Prostate gland (tissue), 2 donors: ENCODE measurements around the gene MKNK2. TPM values are rescaled to one million over a fixed set of nuclear protein-coding genes. Genes with fewer than 3 reads are reported as not detected.

Experiments used
- DNase-seq: peaks from one replicate; pipeline ENCODE4 v3.0.0-alpha.2; 2019; ENCODE audit warnings: low spot score
- H3K27ac ChIP-seq, 2 donors: fragments of 200-600 bp; sonication (generic); 2 replicates each; pipeline ENCODE4 v1.5.1; 2017 to 2019
- H3K27me3 ChIP-seq: fragments of 200-600 bp; sonication (generic); replicated peaks from 2 replicates; pipeline ENCODE4 v1.5.1; 2019; ENCODE audit not compliant: insufficient read depth
- H3K36me3 ChIP-seq, 2 donors: fragments of 200-600 bp; sonication (generic); 1 replicate in 1 of 2; 2 replicates in 1 of 2; pipeline versions ENCODE4 v1.5.1 to v1.8.1; 2017 to 2019
- H3K4me1 ChIP-seq: fragments of 200-600 bp; sonication (generic); replicated peaks from 2 replicates; pipeline ENCODE4 v1.5.1; 2019
- H3K4me3 ChIP-seq, 2 donors: fragments of 200-600 bp; sonication (generic); 2 replicates each; pipeline ENCODE4 v1.5.1; 2017 to 2019
- H3K9me3 ChIP-seq: fragments of 200-600 bp; sonication (generic); 2 replicates; pipeline ENCODE4 v1.5.1; 2017
- POLR2A ChIP-seq: fragments of 450-650 bp; IDR thresholded peaks from one replicate; pipeline ENCODE4 v1.6.1; 2016; ENCODE audit warnings: antibody characterized with exemption, mild to moderate bottlenecking
- POLR2AphosphoS5 ChIP-seq: sonication (generic); formaldehyde crosslinking; IDR thresholded peaks from one replicate; pipeline ENCODE4 v1.6.1; 2017; ENCODE audit warnings: antibody characterized with exemption
- WGBS: methylation state at CpG from one replicate; pipeline ENCODE4 v1.1.5; 2018; 5-methylcytosine and 5-hydroxymethylcytosine counted together
- intact Hi-C: fragments of 100-400 bp; cut with DNase I; formaldehyde crosslinking; loops from one replicate; pipeline ENCODE4 v1.14.2; 2022
- total RNA-seq, 2 donors: library from RNA; depleted of rRNA; stranded (reverse); fragments of >200 nt; gene quantifications; one replicate each; pipeline ENCODE4 v1.1.0, GENCODE V29; 2016
- TF ChIP-seq, protein P1 (sequence below), 4 experiments: fragments of 200-600 bp in 2 of 4; fragments of 450-650 bp in 2 of 4; sonication (generic) in 2 of 4; IDR thresholded peaks; 1 replicate in 3 of 4; 2 replicates in 1 of 4; pipeline ENCODE4 v1.5.1; 2016 to 2019; ENCODE audit warnings: antibody characterized with exemption in 4 of 4, mild to moderate bottlenecking in 2 of 4, moderate library complexity in 2 of 4

The MKNK2 gene
- total RNA-seq, 2 donors from 2014 or later, result 141 to 189 TPM

DNA sequence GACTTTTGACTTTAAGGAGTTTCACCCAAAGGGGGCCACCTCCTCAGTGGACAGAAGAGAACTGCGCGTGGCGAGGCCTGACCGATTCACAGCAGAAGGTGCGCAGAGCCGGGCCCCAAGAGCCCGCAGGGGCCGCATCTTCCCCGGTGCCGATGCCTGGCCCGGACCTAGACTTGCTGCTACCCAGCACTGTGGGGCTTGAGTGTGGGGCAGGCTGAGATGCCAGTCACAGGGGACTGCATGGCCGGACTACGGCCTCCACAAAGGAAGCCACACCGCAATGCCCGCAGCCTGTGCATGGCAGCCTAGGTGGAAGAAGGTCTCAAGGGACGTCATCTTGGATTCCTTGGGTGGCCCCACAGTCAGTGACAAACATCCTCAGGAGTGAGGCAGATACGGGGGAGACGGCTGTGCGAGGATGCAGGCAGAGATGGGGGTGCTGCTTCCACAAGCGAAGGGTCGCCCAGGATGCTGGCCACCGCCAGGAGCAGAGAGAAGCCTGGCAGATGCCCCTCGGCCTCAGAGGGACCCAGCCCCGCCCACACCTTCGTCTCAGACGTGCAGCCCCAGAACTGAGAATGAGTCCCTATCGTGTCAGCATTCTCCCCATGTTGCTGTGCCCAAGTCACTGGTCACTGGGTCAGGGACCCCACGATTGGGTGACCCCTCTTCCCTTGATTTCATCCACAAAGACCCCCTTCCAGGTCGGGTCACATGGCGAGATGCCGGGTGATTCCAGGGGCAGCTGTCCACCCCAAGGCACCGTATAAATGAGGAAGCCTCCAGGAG is 28.2 kb upstream of the MKNK2 start:
- Histone ChIP-seq H3K36me3 (peaks cover 0 to 30% of the 10 kb centered on the region in 2 donors), H3K9me3 (no peaks in the 10 kb centered on the region), H3K4me1 (peaks cover 4% of the 10 kb centered on the region), H3K4me3 (no peak overlapping the region), H3K27me3 (no peaks in the 10 kb centered on the region), H3K27ac (no peak overlapping the region)
- no peak for DNase-seq
- intact Hi-C loops, result no loop called here
- 92% methylated on average over 32 of the region's 32 CpGs for WGBS
- TF ChIP-seq POLR2A (no peak), POLR2AphosphoS5 (no peak)
- TF ChIP-seq, protein P1, sequence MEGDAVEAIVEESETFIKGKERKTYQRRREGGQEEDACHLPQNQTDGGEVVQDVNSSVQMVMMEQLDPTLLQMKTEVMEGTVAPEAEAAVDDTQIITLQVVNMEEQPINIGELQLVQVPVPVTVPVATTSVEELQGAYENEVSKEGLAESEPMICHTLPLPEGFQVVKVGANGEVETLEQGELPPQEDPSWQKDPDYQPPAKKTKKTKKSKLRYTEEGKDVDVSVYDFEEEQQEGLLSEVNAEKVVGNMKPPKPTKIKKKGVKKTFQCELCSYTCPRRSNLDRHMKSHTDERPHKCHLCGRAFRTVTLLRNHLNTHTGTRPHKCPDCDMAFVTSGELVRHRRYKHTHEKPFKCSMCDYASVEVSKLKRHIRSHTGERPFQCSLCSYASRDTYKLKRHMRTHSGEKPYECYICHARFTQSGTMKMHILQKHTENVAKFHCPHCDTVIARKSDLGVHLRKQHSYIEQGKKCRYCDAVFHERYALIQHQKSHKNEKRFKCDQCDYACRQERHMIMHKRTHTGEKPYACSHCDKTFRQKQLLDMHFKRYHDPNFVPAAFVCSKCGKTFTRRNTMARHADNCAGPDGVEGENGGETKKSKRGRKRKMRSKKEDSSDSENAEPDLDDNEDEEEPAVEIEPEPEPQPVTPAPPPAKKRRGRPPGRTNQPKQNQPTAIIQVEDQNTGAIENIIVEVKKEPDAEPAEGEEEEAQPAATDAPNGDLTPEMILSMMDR (IDR thresholded peaks at IDR 0.05), result no peak

DNA sequence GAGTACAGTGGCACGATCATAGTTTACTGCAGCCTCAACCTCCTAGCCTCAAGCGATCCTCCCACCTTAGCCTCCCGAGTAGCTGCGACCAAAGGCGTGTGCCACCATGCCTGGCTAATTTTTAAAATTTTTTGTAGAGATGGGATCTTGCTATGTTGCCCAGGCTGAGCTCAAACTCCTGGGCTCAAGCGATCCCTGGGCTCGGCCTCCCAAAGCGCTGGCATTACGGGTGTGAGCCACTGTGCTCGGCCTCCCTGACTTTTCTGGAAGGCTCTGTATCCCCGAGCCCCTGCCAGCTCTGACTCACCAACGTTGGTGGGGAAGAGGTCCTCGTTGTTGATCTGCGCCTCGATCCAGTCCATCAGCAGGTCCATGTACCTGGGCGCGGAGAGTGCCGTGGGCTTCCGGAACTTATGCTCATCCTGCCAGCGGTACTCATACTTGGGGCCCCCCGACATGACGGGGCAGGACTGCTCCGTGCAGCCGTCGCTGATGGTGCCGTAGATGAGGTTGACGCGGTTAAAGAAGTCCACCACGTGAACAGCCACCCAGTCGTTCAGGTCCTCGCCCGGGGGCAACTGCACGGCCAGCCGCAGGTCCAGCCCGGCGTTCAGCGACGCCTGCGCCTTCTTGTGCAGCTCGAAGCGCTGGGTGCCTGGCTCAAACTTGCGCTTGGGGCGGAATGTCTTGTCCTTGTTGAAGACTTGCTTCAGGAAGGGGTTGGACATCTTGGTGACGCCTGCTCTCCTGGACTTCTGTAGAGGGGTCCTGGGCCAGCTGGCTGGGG is 27.0 kb upstream of the MKNK2 start:
- no peaks in the 10 kb centered on the region for H3K4me1 ChIP-seq
- no peaks in the 10 kb centered on the region for H3K9me3 ChIP-seq
- intact Hi-C loops, result no loop called here
- DNase-seq, result no peak
- H3K36me3 ChIP-seq, result peaks cover under 1 to 30% of the 10 kb centered on the region in 2 donors
- TF ChIP-seq POLR2AphosphoS5, result no peak
- no peak for TF ChIP-seq POLR2A
- TF ChIP-seq, protein P1 (IDR thresholded peaks at IDR 0.05), result no peak
- 94% methylated on average over 44 of the region's 44 CpGs for WGBS
- H3K4me3 ChIP-seq, result no peak overlapping the region
- H3K27me3 ChIP-seq, result no peaks in the 10 kb centered on the region
- no peak overlapping the region for H3K27ac ChIP-seq

DNA sequence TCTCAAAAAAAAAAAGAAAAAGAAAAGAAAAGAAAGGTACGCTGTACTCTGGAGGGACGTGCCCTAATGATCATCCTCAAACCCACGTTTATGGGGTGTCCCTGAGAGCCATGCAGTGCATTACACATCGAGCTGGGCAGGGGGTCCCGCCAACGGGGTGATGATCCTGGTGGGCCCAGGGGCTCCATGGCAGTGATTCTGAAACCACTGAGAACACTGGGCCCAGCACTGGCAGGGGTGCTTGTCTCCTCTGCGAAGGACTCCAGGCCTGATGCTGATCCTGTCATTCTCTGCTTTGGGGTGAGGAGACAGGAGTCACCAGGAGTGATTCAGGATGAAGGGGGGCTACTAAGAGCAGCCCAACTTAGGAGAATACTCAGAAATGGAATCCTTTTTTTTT is 26.4 kb upstream of the MKNK2 start:
- no peaks in the 10 kb centered on the region for H3K27me3 ChIP-seq
- TF ChIP-seq POLR2A, result no peak
- TF ChIP-seq, protein P1 (IDR thresholded peaks at IDR 0.05), result no peak
- TF ChIP-seq POLR2AphosphoS5, result no peak
- no peak overlapping the region for H3K27ac ChIP-seq
- H3K4me1 ChIP-seq, result no peaks in the 10 kb centered on the region
- 96% methylated on average over 7 of the region's 7 CpGs for WGBS
- DNase-seq, result no peak
- no peak overlapping the region for H3K4me3 ChIP-seq
- H3K36me3 ChIP-seq, result peaks cover 4 to 30% of the 10 kb centered on the region in 2 donors
- no peaks in the 10 kb centered on the region for H3K9me3 ChIP-seq
- intact Hi-C loops, result no loop called here

DNA sequence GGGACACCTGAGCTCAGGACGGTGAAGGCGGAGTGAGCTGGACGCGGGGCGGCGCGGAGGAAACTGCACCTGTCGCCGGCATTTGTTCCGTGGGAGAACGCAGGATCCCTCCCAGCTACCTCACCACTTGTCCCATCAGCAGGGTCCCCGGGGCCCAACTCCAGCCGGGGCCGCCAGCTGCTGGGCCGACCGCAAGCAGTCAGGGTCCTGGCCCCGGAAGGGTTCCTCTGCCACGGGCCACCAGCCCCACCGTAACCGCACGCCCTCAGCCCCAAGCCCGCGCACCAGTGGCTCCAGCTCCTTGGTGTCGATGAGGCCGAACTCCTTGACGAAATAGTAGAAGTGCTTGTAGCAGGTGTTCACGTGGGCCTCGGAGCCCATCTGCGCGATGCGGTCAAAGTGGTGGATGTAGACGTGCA is 25.5 kb upstream of the MKNK2 start:
- Histone ChIP-seq H3K9me3 (no peaks in the 10 kb centered on the region), H3K27me3 (no peaks in the 10 kb centered on the region), H3K4me3 (no peak overlapping the region), H3K4me1 (no peaks in the 10 kb centered on the region), H3K27ac (no peak overlapping the region), H3K36me3 (peaks cover 4 to 35% of the 10 kb centered on the region in 2 donors)
- 96% methylated on average over 32 of the region's 32 CpGs for WGBS
- no peak for DNase-seq
- intact Hi-C loops, result no loop called here
- TF ChIP-seq, protein P1 (IDR thresholded peaks at IDR 0.05), result no peak
- TF ChIP-seq POLR2AphosphoS5, result no peak
- no peak for TF ChIP-seq POLR2A
